Esophagus muscularis mucosa (tissue), 4 donors: Measurements from ENCODE around the gene HERC2.

Experiments
- EP300 ChIP-seq: sonication (generic); formaldehyde crosslinking; IDR thresholded peaks from one replicate; pipeline ENCODE4 v1.6.1; 2017; ENCODE audit warnings: antibody characterized with exemption
- POLR2A ChIP-seq: fragments of 450-650 bp; IDR thresholded peaks from one replicate; pipeline ENCODE4 v1.6.1; 2017; ENCODE audit warnings: antibody characterized with exemption, moderate library complexity, mild to moderate bottlenecking, low read depth
- POLR2AphosphoS5 ChIP-seq, 2 donors: sonication (generic); formaldehyde crosslinking; IDR thresholded peaks; one replicate each; pipeline ENCODE4 v1.6.1; 2017; ENCODE audit warnings: antibody characterized with exemption in 2 of 2
- TF ChIP-seq, protein P1 (sequence below), 3 experiments: fragments of 200-600 bp in 2 of 3; fragments of 450-650 bp in 1 of 3; sonication (generic) in 2 of 3; IDR thresholded peaks; one replicate each; pipeline ENCODE4 v1.5.1; 2017 to 2019; ENCODE audit warnings: antibody characterized with exemption in 3 of 3, mild to moderate bottlenecking in 2 of 3, moderate library complexity in 1 of 3

DNA sequence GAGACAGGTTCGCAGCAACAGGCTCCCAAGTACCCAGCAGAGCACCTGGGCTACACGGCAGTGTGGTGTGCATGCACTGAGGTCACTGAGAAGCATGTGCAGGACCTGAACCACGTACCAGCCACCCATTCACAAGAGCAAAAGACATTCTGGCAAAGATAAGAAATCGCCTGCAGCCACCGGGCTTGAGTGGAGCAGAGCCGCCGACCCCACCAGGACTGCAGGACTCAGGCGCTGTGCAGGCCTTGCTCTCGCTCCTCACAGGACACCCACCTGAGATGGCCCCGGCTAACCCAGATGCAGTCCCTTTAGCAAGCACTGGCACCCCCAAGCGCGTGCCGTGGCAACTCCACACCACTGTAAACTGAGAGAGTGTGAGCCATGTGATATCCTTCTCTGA lies 190.6 kb downstream of the HERC2 start:
- no peak for TF ChIP-seq EP300
- no peak for TF ChIP-seq POLR2AphosphoS5 (IDR thresholded peaks at IDR 0.05)
- TF ChIP-seq, protein P1, sequence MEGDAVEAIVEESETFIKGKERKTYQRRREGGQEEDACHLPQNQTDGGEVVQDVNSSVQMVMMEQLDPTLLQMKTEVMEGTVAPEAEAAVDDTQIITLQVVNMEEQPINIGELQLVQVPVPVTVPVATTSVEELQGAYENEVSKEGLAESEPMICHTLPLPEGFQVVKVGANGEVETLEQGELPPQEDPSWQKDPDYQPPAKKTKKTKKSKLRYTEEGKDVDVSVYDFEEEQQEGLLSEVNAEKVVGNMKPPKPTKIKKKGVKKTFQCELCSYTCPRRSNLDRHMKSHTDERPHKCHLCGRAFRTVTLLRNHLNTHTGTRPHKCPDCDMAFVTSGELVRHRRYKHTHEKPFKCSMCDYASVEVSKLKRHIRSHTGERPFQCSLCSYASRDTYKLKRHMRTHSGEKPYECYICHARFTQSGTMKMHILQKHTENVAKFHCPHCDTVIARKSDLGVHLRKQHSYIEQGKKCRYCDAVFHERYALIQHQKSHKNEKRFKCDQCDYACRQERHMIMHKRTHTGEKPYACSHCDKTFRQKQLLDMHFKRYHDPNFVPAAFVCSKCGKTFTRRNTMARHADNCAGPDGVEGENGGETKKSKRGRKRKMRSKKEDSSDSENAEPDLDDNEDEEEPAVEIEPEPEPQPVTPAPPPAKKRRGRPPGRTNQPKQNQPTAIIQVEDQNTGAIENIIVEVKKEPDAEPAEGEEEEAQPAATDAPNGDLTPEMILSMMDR (IDR thresholded peaks at IDR 0.05): no peak
- no peak for TF ChIP-seq POLR2A
